ENCODE results near the gene FRAS1. TPM values are rescaled to one million over a fixed set of nuclear protein-coding genes. Genes with fewer than 3 reads are reported as not detected.

The FRAS1 gene
- total RNA-seq, 1 experiment from 2014 or later, result 0.23 TPM

- H3K4me3 ChIP-seq (ENCODE audit: low read depth in 2 of 2, low read length in 2 of 2), result no peak overlapping the region
- ATAC-seq, result no peak
- no peaks in the 10 kb centered on the region for H3K36me3 ChIP-seq (ENCODE audit: control insufficient read depth, insufficient read depth, low read length)
- no TSS peak for BruUV-seq (replicated peaks)
- no peak overlapping the region for H3K27ac ChIP-seq (ENCODE audit: low read length)
- in situ Hi-C loops (cut with HindIII; ENCODE audit: low pct_unique_long_range_greater_than_20kb, low sequenced_read_pairs) (no loop called here), intact Hi-C loops (cut with micrococcal nuclease; ENCODE audit: unreplicated experiment) (no loop called here)
- TF ChIP-seq POLR2AphosphoS5 (IDR thresholded peaks at IDR 0.05; ENCODE audit: low read depth, low read length) (no peak), CTCF (IDR thresholded peaks at IDR 0.05) (no peak), SIN3A (IDR thresholded peaks at IDR 0.05; ENCODE audit: borderline replicate concordance, insufficient read depth, low read depth, low read length) (no peak), TCF7L2 (IDR thresholded peaks at IDR 0.05; ENCODE audit: low read depth, low read length) (no peak), REST (IDR thresholded peaks at IDR 0.05; ENCODE audit: insufficient read depth in 1 of 2, low read depth in 2 of 2, low read length in 1 of 2) (no peak)
- H3K27me3 ChIP-seq (ENCODE audit: control insufficient read depth, insufficient read depth, low read length), result no peaks in the 10 kb centered on the region
- no peaks in the 10 kb centered on the region for H3K4me1 ChIP-seq (ENCODE audit: control insufficient read depth, insufficient read depth, low read length)
- H3K9me3 ChIP-seq (ENCODE audit: control insufficient read depth, insufficient read depth, low read depth, low read length), result no peaks in the 10 kb centered on the region
- no peak for DNase-seq (ENCODE audit: low read depth, low spot score)
- CTCF ChIA-PET, result no interaction called here
- POLR2A ChIA-PET, result no interaction called here
These were observed 17.4 kb upstream of the FRAS1 start for GRCh38 chr4:78039678-78040077.

- ATAC-seq, result no peak
- CTCF ChIA-PET, result no interaction called here
- Histone ChIP-seq H3K4me3 (ENCODE audit: low read depth in 2 of 2, low read length in 2 of 2) (no peak overlapping the region), H3K27me3 (ENCODE audit: control insufficient read depth, insufficient read depth, low read length) (no peaks in the 10 kb centered on the region), H3K36me3 (ENCODE audit: control insufficient read depth, insufficient read depth, low read length) (no peaks in the 10 kb centered on the region), H3K27ac (ENCODE audit: low read length) (no peak overlapping the region), H3K9me3 (ENCODE audit: control insufficient read depth, insufficient read depth, low read depth, low read length) (no peaks in the 10 kb centered on the region), H3K4me1 (ENCODE audit: control insufficient read depth, insufficient read depth, low read length) (no peaks in the 10 kb centered on the region)
- POLR2A ChIA-PET, result no interaction called here
- intact Hi-C loops (cut with micrococcal nuclease; ENCODE audit: unreplicated experiment), result no loop called here
- no peak for TF ChIP-seq TCF7L2 (IDR thresholded peaks at IDR 0.05; ENCODE audit: low read depth, low read length)
- TF ChIP-seq POLR2AphosphoS5 (IDR thresholded peaks at IDR 0.05; ENCODE audit: low read depth, low read length), result no peak
- no peak for TF ChIP-seq SIN3A (IDR thresholded peaks at IDR 0.05; ENCODE audit: borderline replicate concordance, insufficient read depth, low read depth, low read length)
- no peak for TF ChIP-seq REST (IDR thresholded peaks at IDR 0.05; ENCODE audit: insufficient read depth in 1 of 2, low read depth in 2 of 2, low read length in 1 of 2)
- no peak for TF ChIP-seq CTCF (IDR thresholded peaks at IDR 0.05)
- in situ Hi-C loops (cut with HindIII; ENCODE audit: low pct_unique_long_range_greater_than_20kb, low sequenced_read_pairs), result no loop called here
- no TSS peak for BruUV-seq (replicated peaks)
- no peak for DNase-seq (ENCODE audit: low read depth, low spot score)
These were observed 16.7 kb upstream of the FRAS1 start for GRCh38 chr4:78040431-78040830.

Measured in Panc1 (cell line).